Colonic mucosa (tissue), 4 donors: ENCODE measurements around the gene C3orf70. TPM values are rescaled to one million over a fixed set of nuclear protein-coding genes. Genes with fewer than 3 reads are reported as not detected.

Experiments used
- DNase-seq: peaks from one replicate; pipeline ENCODE4 v3.0.0-alpha.2; 2020
- H3K27ac ChIP-seq: fragments of 200-600 bp; one replicate; pipeline ENCODE4 v1.8.0; 2021
- H3K27me3 ChIP-seq: fragments of 200-600 bp; one replicate; pipeline ENCODE4 v1.8.0; 2021
- H3K36me3 ChIP-seq: fragments of 200-600 bp; one replicate; pipeline ENCODE4 v1.8.0; 2021
- H3K4me1 ChIP-seq: fragments of 200-600 bp; one replicate; pipeline ENCODE4 v1.8.0; 2021; ENCODE audit warnings: mild to moderate bottlenecking
- H3K4me3 ChIP-seq: fragments of 200-600 bp; one replicate; pipeline ENCODE4 v1.8.0; 2021
- H3K9ac ChIP-seq, 2 donors: one replicate each; pipeline ENCODE4 v1.7.0; 2013; ENCODE audit warnings: control low read depth in 2 of 2, low read depth in 2 of 2, low read length in 2 of 2
- H3K9me3 ChIP-seq: fragments of 200-600 bp; one replicate; pipeline ENCODE4 v1.8.0; 2021
- CTCF ChIP-seq: fragments of 200-600 bp; IDR thresholded peaks from one replicate; pipeline ENCODE4 v1.8.0; 2022; ENCODE audit warnings: antibody characterized with exemption, mild to moderate bottlenecking
- intact Hi-C: fragments of 100-400 bp; cut with DNase I; formaldehyde crosslinking; loops from one replicate; pipeline ENCODE4 v1.14.1; 2022
- total RNA-seq, 2 donors: library from RNA; stranded (reverse); fragmentation: NEBNext Ultra II Directional in 1 of 2; extraction: Animal tissue kit (Norgen Biotek cat#: 25700) in 1 of 2; gene quantifications; one replicate each; pipeline ENCODE4 v1.2.1, GENCODE V29; 2021
- donor health status: healthy.
- donor health status: DM: no; HTN: no; CAD: no.
- donor health status: DM: no; HTN: no; CAD: no.

Gene C3orf70
- total RNA-seq, 2 donors from 2014 or later = 8.4 to 12.7 TPM

DNA sequence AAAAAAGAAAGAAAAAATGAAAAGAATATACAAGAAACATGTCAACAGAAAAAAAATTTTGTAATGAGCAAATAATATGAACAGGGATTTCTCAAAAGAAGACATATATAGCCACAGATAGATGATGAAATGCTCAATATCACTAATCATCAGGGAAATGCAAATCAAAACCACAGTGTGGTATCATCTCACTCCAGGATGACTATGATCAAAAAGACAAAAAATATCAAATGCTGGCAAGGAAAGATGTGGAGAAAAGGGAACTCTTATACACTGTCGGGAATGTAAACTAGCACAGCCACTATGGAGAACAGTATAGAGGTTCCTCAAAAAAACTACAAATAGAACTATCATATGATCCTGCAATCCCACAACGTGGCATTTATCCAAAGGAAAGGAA is 94.1 kb downstream of the C3orf70 start:
- no peaks in the 10 kb centered on the region for H3K4me1 ChIP-seq
- intact Hi-C loops = no loop called here
- peak; percentile 9 for DNase-seq
- no peaks in the 10 kb centered on the region for H3K27me3 ChIP-seq
- TF ChIP-seq CTCF = no peak
- no peak overlapping the region for H3K9ac ChIP-seq
- no peak overlapping the region for H3K4me3 ChIP-seq
- no peaks in the 10 kb centered on the region for H3K36me3 ChIP-seq
- H3K27ac ChIP-seq = no peak overlapping the region
- H3K9me3 ChIP-seq = no peaks in the 10 kb centered on the region

DNA sequence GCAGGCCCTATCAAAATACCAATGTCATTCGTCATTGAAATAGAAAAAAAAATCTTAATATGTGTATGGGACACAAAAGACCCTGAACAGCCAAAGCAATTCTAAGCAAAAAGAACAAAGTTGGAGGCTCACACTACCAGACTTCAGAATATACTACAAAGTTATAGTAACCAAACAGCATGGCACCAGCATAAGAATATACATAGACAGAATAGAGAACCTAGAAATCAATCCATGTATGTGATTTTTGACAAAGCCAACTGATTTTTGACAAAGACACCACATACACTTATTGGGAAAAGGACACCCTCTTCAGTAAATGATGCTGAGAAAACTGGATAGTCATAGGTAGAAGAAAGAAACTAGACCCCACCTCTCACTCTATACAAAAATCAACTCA is 95.0 kb downstream of the C3orf70 start:
- H3K9ac ChIP-seq = no peak overlapping the region
- H3K27ac ChIP-seq = no peak overlapping the region
- no peak for TF ChIP-seq CTCF
- no peak for DNase-seq
- H3K27me3 ChIP-seq = no peaks in the 10 kb centered on the region
- H3K9me3 ChIP-seq = no peaks in the 10 kb centered on the region
- no peak overlapping the region for H3K4me3 ChIP-seq
- no peaks in the 10 kb centered on the region for H3K36me3 ChIP-seq
- intact Hi-C loops = no loop called here
- H3K4me1 ChIP-seq = no peaks in the 10 kb centered on the region

- H3K27me3 ChIP-seq = no peaks in the 10 kb centered on the region
- H3K36me3 ChIP-seq = no peaks in the 10 kb centered on the region
- no peaks in the 10 kb centered on the region for H3K4me1 ChIP-seq
- no peak for TF ChIP-seq CTCF
- H3K27ac ChIP-seq = no peak overlapping the region
- H3K4me3 ChIP-seq = no peak overlapping the region
- no peak overlapping the region for H3K9ac ChIP-seq
- no peaks in the 10 kb centered on the region for H3K9me3 ChIP-seq
- intact Hi-C loops = no loop called here
- no peak for DNase-seq
Measured at GRCh38 chr3:185056908-185057307, 96.0 kb downstream of the C3orf70 start.

- intact Hi-C loops = no loop called here
- H3K36me3 ChIP-seq = no peaks in the 10 kb centered on the region
Measured at GRCh38 chr3:185052631-185053030, 100.2 kb downstream of the C3orf70 start.

DNA sequence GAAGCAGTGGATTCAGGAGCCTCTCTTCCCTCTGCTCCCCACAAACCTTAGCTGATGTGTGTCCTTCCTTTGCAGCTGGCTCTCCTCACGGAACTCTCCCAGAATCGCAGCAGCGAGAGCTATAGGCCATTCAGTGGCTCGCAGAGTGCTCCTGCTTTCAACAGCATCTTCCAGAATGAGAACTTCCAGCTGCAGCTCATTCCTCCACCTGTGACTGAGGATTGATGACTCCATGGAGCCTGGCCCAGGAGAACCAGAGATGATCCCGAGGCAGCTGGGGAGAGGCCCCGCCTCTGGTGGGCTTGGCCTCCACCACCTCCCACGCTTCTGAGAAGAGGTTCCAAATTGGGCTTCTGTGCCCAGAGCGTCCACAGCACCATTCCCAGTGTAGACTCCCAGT is 101.1 kb downstream of the C3orf70 start:
- Histone ChIP-seq H3K36me3 (no peaks in the 10 kb centered on the region), H3K4me3 (no peak overlapping the region), H3K27me3 (no peaks in the 10 kb centered on the region), H3K27ac (no peak overlapping the region), H3K4me1 (no peaks in the 10 kb centered on the region), H3K9ac (no peak overlapping the region), H3K9me3 (no peaks in the 10 kb centered on the region)
- no peak for TF ChIP-seq CTCF
- DNase-seq = no peak
- intact Hi-C loops = no loop called here

More at GRCh38 chr3:185052631-185053030, 100.2 kb downstream of the C3orf70 start:
- no peak for TF ChIP-seq CTCF
- Histone ChIP-seq H3K4me3 (no peak overlapping the region), H3K27me3 (no peaks in the 10 kb centered on the region), H3K4me1 (no peaks in the 10 kb centered on the region), H3K9me3 (no peaks in the 10 kb centered on the region), H3K27ac (no peak overlapping the region), H3K9ac (no peak overlapping the region)
- no peak for DNase-seq

- Histone ChIP-seq H3K9me3 (no peaks in the 10 kb centered on the region), H3K4me3 (no peak overlapping the region), H3K4me1 (no peaks in the 10 kb centered on the region), H3K27ac (no peak overlapping the region), H3K9ac (no peak overlapping the region), H3K27me3 (no peaks in the 10 kb centered on the region), H3K36me3 (no peaks in the 10 kb centered on the region)
- TF ChIP-seq CTCF = no peak
- no peak for DNase-seq
- intact Hi-C loops = no loop called here
Measured at GRCh38 chr3:185049710-185050109, 103.2 kb downstream of the C3orf70 start.
